SU-DHL-6 (cell line): Measurements from ENCODE around the gene MTG1.

Experiments used
- H2AFZ ChIP-seq: fragments of 200-600 bp; sonication (generic); 2 replicates; pipeline ENCODE4 v1.6.1; 2014; ENCODE audit warnings: low read depth, mild to moderate bottlenecking, moderate library complexity, mixed read lengths, antibody characterized with exemption, low read length; ENCODE audit not compliant: severe bottlenecking
- H3F3A ChIP-seq: fragments of 200-600 bp; shearing (Covaris generic); 2 replicates; pipeline ENCODE4 v1.6.0; 2016; ENCODE audit warnings: antibody characterized with exemption, mild to moderate bottlenecking; ENCODE audit not compliant: insufficient read depth
- H3K27ac ChIP-seq: fragments of 200-600 bp; sonication (generic); 2 replicates; pipeline ENCODE4 v1.5.1; 2016; ENCODE audit warnings: low read depth, mild to moderate bottlenecking, low read length, moderate library complexity, mixed read lengths
- H3K27me3 ChIP-seq: fragments of 200-600 bp; sonication (generic), shearing (Covaris generic); 2 replicates; pipeline ENCODE4 v1.6.0; 2014; ENCODE audit warnings: mild to moderate bottlenecking, low read length
- H3K36me3 ChIP-seq: fragments of 200-600 bp; sonication (generic); 2 replicates; pipeline ENCODE4 v1.6.1; 2014; ENCODE audit warnings: mild to moderate bottlenecking, low read length, mixed read lengths
- H3K4me2 ChIP-seq: fragments of 300-600, 200-600 bp; shearing (Covaris generic), sonication (generic); 2 replicates; pipeline ENCODE4 v1.6.0; 2014; ENCODE audit warnings: low read length, low read depth, mild to moderate bottlenecking; ENCODE audit not compliant: poor library complexity, severe bottlenecking
- H3K4me3 ChIP-seq: fragments of 200-600 bp; sonication (generic); 2 replicates; pipeline ENCODE4 v1.5.1; 2014; ENCODE audit warnings: antibody characterized with exemption, low read length, mild to moderate bottlenecking, mixed read lengths; ENCODE audit not compliant: insufficient read depth, poor library complexity, severe bottlenecking
- H3K79me2 ChIP-seq: fragments of 200-600 bp; sonication (generic); 2 replicates; pipeline ENCODE4 v1.6.1; 2014; ENCODE audit warnings: mild to moderate bottlenecking, low read length, moderate library complexity; ENCODE audit not compliant: insufficient read depth
- H3K9ac ChIP-seq: fragments of 200-600 bp; sonication (generic); 2 replicates; pipeline ENCODE4 v1.7.0; 2014; ENCODE audit warnings: mild to moderate bottlenecking, low read length
- H3K9me2 ChIP-seq: fragments of 200-600 bp; sonication (generic); replicated peaks from 2 replicates; pipeline ENCODE4 v1.6.1; 2014; ENCODE audit warnings: low read length; ENCODE audit not compliant: insufficient read depth
- H3K9me3 ChIP-seq: fragments of 200-600 bp; sonication (generic); 2 replicates; pipeline ENCODE4 v1.6.1; 2014; ENCODE audit warnings: low read length, mixed read lengths; ENCODE audit not compliant: insufficient read depth
- H4K20me1 ChIP-seq: fragments of 200-600 bp; sonication (generic); 2 replicates; pipeline ENCODE4 v1.6.1; 2014; ENCODE audit warnings: low read depth, mild to moderate bottlenecking, antibody characterized with exemption, low read length, moderate library complexity, mixed read lengths
- CTCF ChIP-seq: fragments of 200-600 bp; sonication (generic); IDR thresholded peaks from one replicate; pipeline ENCODE4 v1.5.1; 2017; ENCODE audit warnings: antibody characterized with exemption, mild to moderate bottlenecking, low read length, moderate library complexity; ENCODE audit not compliant: insufficient read depth, poor library complexity, severe bottlenecking
- EZH2phosphoT487 ChIP-seq: fragments of 200-600 bp; sonication (generic), shearing (Covaris generic); conservative IDR thresholded peaks from 2 replicates; pipeline ENCODE4 v1.6.1; 2018; ENCODE audit warnings: mild to moderate bottlenecking, antibody characterized with exemption, low read length, moderate library complexity, mixed read lengths

Gene MTG1

GRCh38 chr10:133442191-133442966 lies 48.4 kb downstream of the MTG1 start:
- Histone ChIP-seq H3F3A (no peaks in the 10 kb centered on the region), H2AFZ (no peak overlapping the region), H3K36me3 (no peaks in the 10 kb centered on the region), H3K27ac (no peak overlapping the region), H3K9me2 (no peaks in the 10 kb centered on the region), H4K20me1 (no peaks in the 10 kb centered on the region), H3K27me3 (no peaks in the 10 kb centered on the region), H3K79me2 (no peaks in the 10 kb centered on the region), H3K4me2 (no peak overlapping the region), H3K9ac (no peak overlapping the region), H3K4me3 (no peak overlapping the region), H3K9me3 (peaks cover 6% of the 10 kb centered on the region; the same call in 1 of the 2 replicates)
- TF ChIP-seq EZH2phosphoT487 (no peak), CTCF (no peak)

- H3K9me2 ChIP-seq: no peaks in the 10 kb centered on the region
- H3K27ac ChIP-seq: no peak overlapping the region
- H2AFZ ChIP-seq: no peak overlapping the region
- H3K79me2 ChIP-seq: no peaks in the 10 kb centered on the region
- TF ChIP-seq EZH2phosphoT487: no peak
- no peak for TF ChIP-seq CTCF
- no peak overlapping the region for H3K4me2 ChIP-seq
- H3F3A ChIP-seq: no peaks in the 10 kb centered on the region
- no peak overlapping the region for H3K9ac ChIP-seq
- no peaks in the 10 kb centered on the region for H4K20me1 ChIP-seq
- no peaks in the 10 kb centered on the region for H3K27me3 ChIP-seq
- peaks cover 15% of the 10 kb centered on the region; the same call in 1 of the 2 replicates for H3K9me3 ChIP-seq
- no peak overlapping the region for H3K4me3 ChIP-seq
- H3K36me3 ChIP-seq: 0 out of 2 replicates have a peak, but pooled peaks cover 3% of the 10 kb centered on the region
Measured at GRCh38 chr10:133442967-133443924, 49.3 kb downstream of the MTG1 start.

- H3F3A ChIP-seq: no peaks in the 10 kb centered on the region
- no peaks in the 10 kb centered on the region for H3K27me3 ChIP-seq
- H3K4me3 ChIP-seq: no peak overlapping the region
- H3K4me2 ChIP-seq: no peak overlapping the region
- no peaks in the 10 kb centered on the region for H4K20me1 ChIP-seq
- no peak overlapping the region for H3K27ac ChIP-seq
- H3K36me3 ChIP-seq: 0 out of 2 replicates have a peak, but pooled peaks cover 3% of the 10 kb centered on the region
- no peak overlapping the region for H3K9ac ChIP-seq
- no peak overlapping the region for H2AFZ ChIP-seq
- no peaks in the 10 kb centered on the region for H3K9me2 ChIP-seq
- H3K79me2 ChIP-seq: no peaks in the 10 kb centered on the region
- TF ChIP-seq EZH2phosphoT487 (no peak), CTCF (no peak)
- H3K9me3 ChIP-seq: peaks cover 17% of the 10 kb centered on the region; the same call in 1 of the 2 replicates
Measured at GRCh38 chr10:133444342-133445267, 50.6 kb downstream of the MTG1 start.
